ENCODE data around the gene PFDN4.

Gene PFDN4

GRCh38 chr20:54188132-54188849, 19.6 kb upstream of the PFDN4 start:
- Histone ChIP-seq H3K4me1 (ENCODE audit: control insufficient read depth, insufficient read depth, low read length, poor library complexity, severe bottlenecking) (no peaks in the 10 kb centered on the region), H3K4me3 (ENCODE audit: insufficient read depth, low read depth, low read length, poor library complexity, severe bottlenecking) (no peak overlapping the region), H3K27ac (ENCODE audit: insufficient read depth, low read length, poor library complexity, severe bottlenecking) (no peak overlapping the region), H3K36me3 (ENCODE audit: control insufficient read depth, insufficient read depth, low read length) (no peaks in the 10 kb centered on the region), H3K9me3 (ENCODE audit: control insufficient read depth, low read length) (no peaks in the 10 kb centered on the region), H3K27me3 (replicated peaks; ENCODE audit: control insufficient read depth, insufficient read depth, low read length, poor library complexity, severe bottlenecking) (peaks cover 4% of the 10 kb centered on the region)
- DNase-seq = no peak

GRCh38 chr20:54189630-54190029, 18.3 kb upstream of the PFDN4 start:
- no peak overlapping the region for H3K4me3 ChIP-seq (ENCODE audit: insufficient read depth, low read depth, low read length, poor library complexity, severe bottlenecking)
- no peak for DNase-seq
- no peak overlapping the region for H3K27ac ChIP-seq (ENCODE audit: insufficient read depth, low read length, poor library complexity, severe bottlenecking)
- no peaks in the 10 kb centered on the region for H3K4me1 ChIP-seq (ENCODE audit: control insufficient read depth, insufficient read depth, low read length, poor library complexity, severe bottlenecking)
- H3K27me3 ChIP-seq (replicated peaks; ENCODE audit: control insufficient read depth, insufficient read depth, low read length, poor library complexity, severe bottlenecking) = peaks cover 4% of the 10 kb centered on the region
- H3K36me3 ChIP-seq (ENCODE audit: control insufficient read depth, insufficient read depth, low read length) = no peaks in the 10 kb centered on the region
- H3K9me3 ChIP-seq (ENCODE audit: control insufficient read depth, low read length) = no peaks in the 10 kb centered on the region

GRCh38 chr20:54190217-54190616, 17.7 kb upstream of the PFDN4 start:
- H3K27me3 ChIP-seq (replicated peaks; ENCODE audit: control insufficient read depth, insufficient read depth, low read length, poor library complexity, severe bottlenecking) = peaks cover 4% of the 10 kb centered on the region
- H3K4me3 ChIP-seq (ENCODE audit: insufficient read depth, low read depth, low read length, poor library complexity, severe bottlenecking) = no peak overlapping the region
- H3K36me3 ChIP-seq (ENCODE audit: control insufficient read depth, insufficient read depth, low read length) = no peaks in the 10 kb centered on the region
- DNase-seq = no peak
- no peak overlapping the region for H3K27ac ChIP-seq (ENCODE audit: insufficient read depth, low read length, poor library complexity, severe bottlenecking)
- H3K4me1 ChIP-seq (ENCODE audit: control insufficient read depth, insufficient read depth, low read length, poor library complexity, severe bottlenecking) = no peaks in the 10 kb centered on the region
- no peaks in the 10 kb centered on the region for H3K9me3 ChIP-seq (ENCODE audit: control insufficient read depth, low read length)

DNA sequence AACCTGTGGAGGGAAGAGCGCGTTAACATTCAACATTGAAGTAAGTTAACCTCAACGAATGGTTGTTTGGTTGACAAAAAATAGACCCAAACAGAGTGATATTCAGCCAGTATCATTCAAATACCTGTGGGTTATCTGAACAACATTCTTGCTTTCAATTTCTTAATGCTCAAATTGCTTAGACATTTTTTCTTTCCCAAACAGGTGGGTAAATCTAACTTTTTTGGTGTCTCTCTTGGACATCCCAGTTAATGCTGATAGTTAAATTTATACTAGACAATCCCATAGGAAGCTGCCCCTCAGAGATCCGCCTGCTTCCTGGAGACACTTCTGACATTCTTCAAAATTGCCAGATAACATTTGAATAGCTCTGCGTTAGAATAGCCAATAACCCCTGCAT, 14.1 kb upstream of the PFDN4 start:
- no peak overlapping the region for H3K4me3 ChIP-seq (ENCODE audit: insufficient read depth, low read depth, low read length, poor library complexity, severe bottlenecking)
- H3K9me3 ChIP-seq (ENCODE audit: control insufficient read depth, low read length) = no peaks in the 10 kb centered on the region
- H3K36me3 ChIP-seq (ENCODE audit: control insufficient read depth, insufficient read depth, low read length) = no peaks in the 10 kb centered on the region
- no peak overlapping the region for H3K27ac ChIP-seq (ENCODE audit: insufficient read depth, low read length, poor library complexity, severe bottlenecking)
- H3K27me3 ChIP-seq (replicated peaks; ENCODE audit: control insufficient read depth, insufficient read depth, low read length, poor library complexity, severe bottlenecking) = peaks cover 4% of the 10 kb centered on the region
- H3K4me1 ChIP-seq (ENCODE audit: control insufficient read depth, insufficient read depth, low read length, poor library complexity, severe bottlenecking) = no peaks in the 10 kb centered on the region
- no peak for DNase-seq

GRCh38 chr20:54194724-54195438, 13.0 kb upstream of the PFDN4 start:
- DNase-seq = no peak
- Histone ChIP-seq H3K27me3 (replicated peaks; ENCODE audit: control insufficient read depth, insufficient read depth, low read length, poor library complexity, severe bottlenecking) (peaks cover 4% of the 10 kb centered on the region), H3K27ac (ENCODE audit: insufficient read depth, low read length, poor library complexity, severe bottlenecking) (no peak overlapping the region), H3K9me3 (ENCODE audit: control insufficient read depth, low read length) (no peaks in the 10 kb centered on the region), H3K4me3 (ENCODE audit: insufficient read depth, low read depth, low read length, poor library complexity, severe bottlenecking) (no peak overlapping the region), H3K4me1 (ENCODE audit: control insufficient read depth, insufficient read depth, low read length, poor library complexity, severe bottlenecking) (no peaks in the 10 kb centered on the region), H3K36me3 (ENCODE audit: control insufficient read depth, insufficient read depth, low read length) (no peaks in the 10 kb centered on the region)

DNA sequence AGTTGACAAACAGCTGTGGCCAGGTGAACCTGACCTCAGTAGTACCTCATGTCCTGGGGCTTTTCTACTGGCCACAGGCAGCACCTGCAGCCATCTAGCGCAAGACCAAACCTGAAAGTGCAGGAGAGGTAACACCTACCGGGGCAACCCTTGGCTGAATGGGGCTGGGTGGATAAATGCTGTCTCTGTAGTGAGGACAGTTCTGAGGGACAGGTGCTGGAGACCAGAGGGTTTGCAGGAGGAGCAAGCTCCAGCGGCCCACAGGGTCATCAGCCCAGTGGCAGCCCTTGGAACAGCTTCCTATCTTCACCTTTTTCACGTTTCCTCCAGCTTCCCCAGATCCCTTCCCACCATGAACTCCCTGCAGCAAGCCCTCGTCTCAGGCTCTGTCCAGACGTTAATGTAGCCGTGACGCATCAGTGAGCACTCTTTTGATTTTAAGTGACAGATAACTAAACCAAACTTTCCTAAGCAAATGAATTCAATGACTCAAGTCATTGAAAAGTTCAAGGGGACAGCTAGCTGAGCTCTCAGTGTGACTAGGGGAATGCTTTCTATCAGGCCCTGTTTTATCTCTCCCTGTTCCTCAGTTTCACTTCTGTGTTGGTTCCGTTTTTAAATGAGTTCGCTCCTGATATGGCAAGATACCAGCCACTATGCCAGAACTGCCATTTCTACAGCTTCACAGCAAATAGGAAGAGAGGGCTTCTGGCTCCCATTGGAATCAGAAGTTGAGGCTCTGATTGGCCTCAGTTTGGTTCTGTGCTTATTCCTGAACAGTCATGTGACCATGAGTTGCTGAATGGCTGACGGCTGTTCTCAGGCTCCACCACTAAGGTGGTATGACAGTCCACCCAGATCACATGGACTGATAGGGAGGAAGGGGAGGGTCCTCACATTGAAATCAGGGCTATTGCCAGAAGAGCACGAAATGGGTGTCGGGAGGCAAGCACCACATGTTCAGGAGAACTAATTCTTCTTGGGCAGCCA, 12.1 kb upstream of the PFDN4 start:
- H3K4me3 ChIP-seq (ENCODE audit: insufficient read depth, low read depth, low read length, poor library complexity, severe bottlenecking) = no peak overlapping the region
- H3K27ac ChIP-seq (ENCODE audit: insufficient read depth, low read length, poor library complexity, severe bottlenecking) = no peak overlapping the region
- DNase-seq = no peak
- no peaks in the 10 kb centered on the region for H3K9me3 ChIP-seq (ENCODE audit: control insufficient read depth, low read length)
- H3K27me3 ChIP-seq (replicated peaks; ENCODE audit: control insufficient read depth, insufficient read depth, low read length, poor library complexity, severe bottlenecking) = peaks cover 4% of the 10 kb centered on the region
- no peaks in the 10 kb centered on the region for H3K4me1 ChIP-seq (ENCODE audit: control insufficient read depth, insufficient read depth, low read length, poor library complexity, severe bottlenecking)
- H3K36me3 ChIP-seq (ENCODE audit: control insufficient read depth, insufficient read depth, low read length) = no peaks in the 10 kb centered on the region

- Histone ChIP-seq H3K27me3 (replicated peaks; ENCODE audit: control insufficient read depth, insufficient read depth, low read length, poor library complexity, severe bottlenecking) (no peaks in the 10 kb centered on the region), H3K4me1 (ENCODE audit: control insufficient read depth, insufficient read depth, low read length, poor library complexity, severe bottlenecking) (no peaks in the 10 kb centered on the region), H3K9me3 (ENCODE audit: control insufficient read depth, low read length) (no peaks in the 10 kb centered on the region), H3K36me3 (ENCODE audit: control insufficient read depth, insufficient read depth, low read length) (no peaks in the 10 kb centered on the region), H3K27ac (ENCODE audit: insufficient read depth, low read length, poor library complexity, severe bottlenecking) (no peak overlapping the region), H3K4me3 (ENCODE audit: insufficient read depth, low read depth, low read length, poor library complexity, severe bottlenecking) (no peak overlapping the region)
- no peak for DNase-seq
These were observed 10.0 kb upstream of the PFDN4 start for GRCh38 chr20:54197621-54198604.

- no peak for DNase-seq
These were observed 8.6 kb upstream of the PFDN4 start for GRCh38 chr20:54199283-54199682.

DNA sequence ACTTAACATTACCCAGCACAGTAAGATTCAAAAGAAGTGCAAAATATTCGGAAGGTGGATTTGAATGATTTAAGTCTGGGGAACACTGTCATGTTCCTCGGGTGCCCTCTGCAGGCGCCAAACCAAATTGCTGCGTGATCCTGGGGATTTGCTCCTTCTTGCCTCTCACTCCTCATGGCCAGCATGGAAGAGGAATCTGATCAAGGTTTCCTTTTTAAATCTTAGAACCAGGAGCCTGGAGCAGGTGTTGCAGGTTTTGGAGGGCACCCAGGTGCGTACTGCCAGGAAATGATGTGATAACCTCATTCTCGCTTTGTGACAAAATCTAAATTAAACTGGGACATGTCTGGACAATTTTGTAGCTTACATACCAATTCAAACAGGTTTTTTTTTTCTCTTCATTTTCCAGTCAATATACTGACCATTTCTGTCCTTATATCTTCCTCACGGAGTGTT, 8.1 kb upstream of the PFDN4 start:
- H3K9me3 ChIP-seq (ENCODE audit: control insufficient read depth, low read length) = no peaks in the 10 kb centered on the region
- DNase-seq = peak; percentile 32 to 45 (median 39)
- no peaks in the 10 kb centered on the region for H3K27me3 ChIP-seq (replicated peaks; ENCODE audit: control insufficient read depth, insufficient read depth, low read length, poor library complexity, severe bottlenecking)

More at GRCh38 chr20:54199283-54199682, 8.6 kb upstream of the PFDN4 start:
- Histone ChIP-seq H3K4me3 (ENCODE audit: insufficient read depth, low read depth, low read length, poor library complexity, severe bottlenecking) (no peak overlapping the region), H3K4me1 (ENCODE audit: control insufficient read depth, insufficient read depth, low read length, poor library complexity, severe bottlenecking) (no peaks in the 10 kb centered on the region), H3K9me3 (ENCODE audit: control insufficient read depth, low read length) (no peaks in the 10 kb centered on the region), H3K27ac (ENCODE audit: insufficient read depth, low read length, poor library complexity, severe bottlenecking) (no peak overlapping the region), H3K27me3 (replicated peaks; ENCODE audit: control insufficient read depth, insufficient read depth, low read length, poor library complexity, severe bottlenecking) (no peaks in the 10 kb centered on the region), H3K36me3 (ENCODE audit: control insufficient read depth, insufficient read depth, low read length) (no peaks in the 10 kb centered on the region)

More for the DNA sequence above, 8.1 kb upstream of the PFDN4 start:
- Histone ChIP-seq H3K27ac (ENCODE audit: insufficient read depth, low read length, poor library complexity, severe bottlenecking) (no peak overlapping the region), H3K36me3 (ENCODE audit: control insufficient read depth, insufficient read depth, low read length) (no peaks in the 10 kb centered on the region), H3K4me3 (ENCODE audit: insufficient read depth, low read depth, low read length, poor library complexity, severe bottlenecking) (no peak overlapping the region), H3K4me1 (ENCODE audit: control insufficient read depth, insufficient read depth, low read length, poor library complexity, severe bottlenecking) (no peaks in the 10 kb centered on the region)

Data from effector memory CD4-positive, alpha-beta T cell (primary cell).